Measurements from ENCODE around the gene PRKCD.
A peak's percentile ranks its signal among the peaks of the same experiment; 100 is the strongest.

PRKCD gene

DNA sequence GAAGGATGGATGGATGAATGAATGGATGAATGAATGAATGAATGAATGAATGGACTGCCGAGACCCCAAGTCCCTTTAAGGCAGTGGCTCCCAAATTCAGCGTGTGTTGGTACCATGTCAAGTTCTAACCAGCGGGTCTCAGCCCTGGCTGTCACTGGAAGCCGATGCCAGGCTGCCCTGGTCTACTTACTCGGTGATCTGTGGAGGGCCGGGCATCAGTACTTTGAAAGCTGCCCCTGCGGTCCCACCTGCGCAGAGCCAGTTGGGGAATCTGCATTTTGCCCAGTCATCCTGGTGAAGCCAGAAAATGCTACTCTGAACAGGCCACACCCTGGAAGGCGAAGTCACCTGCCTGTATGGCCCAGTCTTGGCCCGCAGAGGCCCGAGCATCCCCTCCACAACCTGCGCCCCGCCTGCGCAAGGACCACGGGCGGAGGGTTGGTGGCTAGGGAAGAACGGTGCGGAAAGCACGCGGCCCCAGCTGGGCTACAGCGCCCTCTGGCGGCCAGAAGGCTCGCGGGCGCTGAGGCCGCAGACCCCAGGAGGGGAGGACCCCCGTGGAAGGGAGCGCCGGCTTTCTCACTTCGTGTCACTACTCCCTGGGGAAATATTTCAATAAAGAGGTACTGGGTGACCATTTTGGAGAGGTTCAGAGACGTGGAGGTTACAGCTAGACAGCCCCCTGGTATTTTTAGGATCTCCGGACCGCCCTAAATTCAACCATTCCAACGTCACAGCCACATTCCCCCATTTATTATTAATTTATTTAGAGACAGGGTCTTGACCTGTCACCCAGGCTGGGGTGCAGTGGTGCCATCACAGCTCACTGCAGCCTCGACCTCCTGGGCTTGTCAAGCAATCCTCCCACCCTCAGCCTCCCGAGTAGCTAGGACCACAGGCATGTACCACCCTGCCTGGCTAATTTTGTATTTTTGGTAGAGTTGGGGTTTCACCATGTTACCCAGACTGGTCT lies 34.9 kb downstream of the PRKCD start:
- no peak overlapping the region for H3K23ac ChIP-seq (ENCODE audit: low read depth, low read length, poor library complexity)
- H3K18ac ChIP-seq (ENCODE audit: low read length): no peak overlapping the region
- no CpG with 5 or more reads among the region's 36 CpGs for WGBS, 2 donors (ENCODE audit: extremely low coverage in 2 of 2, insufficient read length in 2 of 2, insufficient replicate concordance in 1 of 2)
- peaks cover 6 to 14% of the 10 kb centered on the region in 2 donors for H3K4me1 ChIP-seq (ENCODE audit: control insufficient read depth in 2 of 2, insufficient read depth in 1 of 2, low read depth in 1 of 2, low read length in 2 of 2)
- H2AK5ac ChIP-seq (ENCODE audit: low read depth, low read length): no peak overlapping the region
- no peak overlapping the region for H2BK120ac ChIP-seq (ENCODE audit: low read depth, low read length)
- no peak overlapping the region for H2BK5ac ChIP-seq (ENCODE audit: low read length)
- H3K4ac ChIP-seq (ENCODE audit: low read length): no peak overlapping the region
- H3K4me3 ChIP-seq (ENCODE audit: low read length in 2 of 2): peak overlapping the region in 1 of 2 donors; percentile 16
- peak; percentile 70 for DNase-seq (ENCODE audit: low spot score)
- H3K9me3 ChIP-seq (replicated peaks in 1 of 2; ENCODE audit: control insufficient read depth in 2 of 2, insufficient read depth in 1 of 2, low read depth in 1 of 2, low read length in 2 of 2): peaks cover 3 to 4% of the 10 kb centered on the region in 2 donors
- H3K27me3 ChIP-seq (ENCODE audit: control insufficient read depth in 3 of 3, insufficient read depth in 3 of 3, low read depth in 1 of 3, low read length in 3 of 3): peaks cover 0 to 19% (median 0%) of the 10 kb centered on the region in 3 experiments
- peak overlapping the region; percentile 32 for H3K9ac ChIP-seq (ENCODE audit: low read depth, low read length, poor library complexity)
- no peaks in the 10 kb centered on the region for H3K36me3 ChIP-seq (replicated peaks in 1 of 2; ENCODE audit: control insufficient read depth in 2 of 2, insufficient read depth in 2 of 2, low read length in 2 of 2)
- peak overlapping the region; percentile 77 for H2AFZ ChIP-seq (ENCODE audit: low read length)
- no peak overlapping the region for H3K14ac ChIP-seq (ENCODE audit: low read length)
- H3K79me1 ChIP-seq (ENCODE audit: low read depth, low read length): no peaks in the 10 kb centered on the region
- H4K91ac ChIP-seq (ENCODE audit: low read depth, low read length, poor library complexity): no peak overlapping the region
- H3K27ac ChIP-seq (replicated peaks; ENCODE audit: low read length): no peak overlapping the region
- H4K8ac ChIP-seq (ENCODE audit: low read depth, low read length): no peak overlapping the region
- no peak overlapping the region for H3K4me2 ChIP-seq (ENCODE audit: insufficient read depth, low read length, poor library complexity, severe bottlenecking)
- H2BK15ac ChIP-seq (ENCODE audit: low read length): no peak overlapping the region
- H2BK12ac ChIP-seq (ENCODE audit: low read length): no peak overlapping the region

DNA sequence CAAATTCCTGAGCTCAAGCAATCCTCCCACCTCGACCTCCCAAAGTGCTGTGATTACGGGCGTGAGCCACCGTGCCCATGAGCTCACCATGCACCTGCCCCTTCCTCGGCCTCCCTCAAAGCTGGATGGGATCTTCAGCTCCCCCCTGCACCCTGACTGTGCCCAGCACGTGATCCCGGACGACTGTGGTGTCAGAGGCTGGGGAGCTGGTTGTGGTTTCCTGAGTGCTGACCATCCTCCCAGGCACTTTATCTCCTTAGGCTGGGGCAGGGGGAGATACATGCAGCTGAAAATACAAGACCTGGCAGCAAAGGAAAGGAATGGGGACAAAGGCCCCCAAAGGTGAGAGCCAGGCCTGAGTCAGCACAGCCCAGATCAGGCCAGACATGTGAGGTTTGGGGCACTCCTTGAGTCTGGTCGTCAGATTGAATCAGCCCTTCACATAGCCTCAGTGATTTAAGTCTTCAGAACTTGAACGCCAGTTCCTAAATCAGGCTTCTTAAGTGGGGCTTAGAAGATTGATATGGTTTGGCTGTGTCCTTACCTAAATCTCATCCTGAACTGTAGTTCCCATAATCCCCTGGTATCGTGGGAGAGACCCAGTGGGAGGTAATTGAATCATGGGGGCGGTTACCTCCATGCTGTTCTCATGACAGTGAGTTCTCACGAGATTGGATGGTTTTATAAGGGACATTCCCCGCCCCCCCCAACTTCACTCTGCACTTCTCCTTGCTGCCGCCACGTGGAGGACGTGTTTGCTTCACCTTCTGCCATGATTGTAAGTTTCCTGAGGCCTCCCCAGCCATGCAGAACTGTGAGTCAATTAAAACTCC lies 35.8 kb downstream of the PRKCD start:
- Histone ChIP-seq H3K4me3 (ENCODE audit: low read length in 2 of 2) (peak overlapping the region in 1 of 2 donors; percentile 56), H3K18ac (ENCODE audit: low read length) (peak overlapping the region; percentile 15), H3K79me1 (ENCODE audit: low read depth, low read length) (no peaks in the 10 kb centered on the region), H3K9ac (ENCODE audit: low read depth, low read length, poor library complexity) (peak overlapping the region; percentile 32), H3K14ac (ENCODE audit: low read length) (no peak overlapping the region), H2AK5ac (ENCODE audit: low read depth, low read length) (no peak overlapping the region), H3K23ac (ENCODE audit: low read depth, low read length, poor library complexity) (no peak overlapping the region), H2BK12ac (ENCODE audit: low read length) (no peak overlapping the region), H3K4me1 (ENCODE audit: control insufficient read depth in 2 of 2, insufficient read depth in 1 of 2, low read depth in 1 of 2, low read length in 2 of 2) (peaks cover 6 to 14% of the 10 kb centered on the region in 2 donors), H2BK5ac (ENCODE audit: low read length) (no peak overlapping the region), H3K36me3 (replicated peaks in 1 of 2; ENCODE audit: control insufficient read depth in 2 of 2, insufficient read depth in 2 of 2, low read length in 2 of 2) (no peaks in the 10 kb centered on the region), H3K9me3 (replicated peaks in 1 of 2; ENCODE audit: control insufficient read depth in 2 of 2, insufficient read depth in 1 of 2, low read depth in 1 of 2, low read length in 2 of 2) (peaks cover 3 to 7% of the 10 kb centered on the region in 2 donors), H2BK15ac (ENCODE audit: low read length) (no peak overlapping the region), H3K27ac (replicated peaks; ENCODE audit: low read length) (no peak overlapping the region), H4K91ac (ENCODE audit: low read depth, low read length, poor library complexity) (no peak overlapping the region), H2BK120ac (ENCODE audit: low read depth, low read length) (no peak overlapping the region), H2AFZ (ENCODE audit: low read length) (peak overlapping the region; percentile 18), H4K8ac (ENCODE audit: low read depth, low read length) (no peak overlapping the region), H3K27me3 (ENCODE audit: control insufficient read depth in 3 of 3, insufficient read depth in 3 of 3, low read depth in 1 of 3, low read length in 3 of 3) (peaks cover 0 to 19% (median 0%) of the 10 kb centered on the region in 3 experiments), H3K4me2 (ENCODE audit: insufficient read depth, low read length, poor library complexity, severe bottlenecking) (no peak overlapping the region), H3K4ac (ENCODE audit: low read length) (no peak overlapping the region)
- DNase-seq (ENCODE audit: low spot score): no peak
- no CpG with 5 or more reads among the region's 17 CpGs for WGBS, 2 donors (ENCODE audit: extremely low coverage in 2 of 2, insufficient read length in 2 of 2, insufficient replicate concordance in 1 of 2)

DNA sequence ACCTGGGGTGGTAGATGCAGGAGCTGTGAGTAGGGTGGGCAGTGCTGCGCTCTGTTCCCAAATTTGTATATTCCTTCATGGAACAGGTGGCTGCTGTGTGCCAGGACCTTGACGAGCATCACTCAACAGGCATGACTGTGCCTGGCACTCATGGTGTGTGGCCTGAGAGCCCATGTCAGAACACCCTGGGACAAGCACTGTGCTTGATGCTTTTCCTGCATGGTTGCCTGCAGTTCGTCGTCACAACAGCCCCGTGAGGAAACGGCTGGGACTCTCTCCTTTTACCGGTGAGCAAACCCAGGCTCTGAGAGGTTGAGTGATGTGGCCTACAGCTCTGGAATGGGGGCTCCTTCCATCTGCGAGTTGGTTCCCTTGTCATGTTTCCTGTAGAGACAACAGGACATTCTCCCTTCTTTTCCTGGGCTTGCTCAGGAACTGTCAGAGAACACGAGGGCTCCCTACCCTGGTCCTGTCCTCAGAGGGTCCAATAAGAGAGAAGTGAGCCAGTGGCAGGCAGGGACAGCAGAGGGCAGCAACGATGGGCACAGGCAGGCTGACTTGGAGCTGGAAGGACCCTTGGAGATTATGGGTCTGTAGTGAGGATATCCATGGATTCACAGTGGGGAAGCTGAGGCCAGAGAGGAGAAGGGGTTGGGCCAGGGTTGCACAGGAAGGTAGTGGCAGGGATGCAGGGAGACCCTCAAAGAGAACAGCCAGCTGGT lies 37.4 kb downstream of the PRKCD start:
- no peak overlapping the region for H3K4me2 ChIP-seq (ENCODE audit: insufficient read depth, low read length, poor library complexity, severe bottlenecking)
- no peaks in the 10 kb centered on the region for H3K36me3 ChIP-seq (replicated peaks in 1 of 2; ENCODE audit: control insufficient read depth in 2 of 2, insufficient read depth in 2 of 2, low read length in 2 of 2)
- no peak overlapping the region for H3K4me3 ChIP-seq (ENCODE audit: low read length in 2 of 2)
- H2AFZ ChIP-seq (ENCODE audit: low read length): no peak overlapping the region
- no peaks in the 10 kb centered on the region for H3K79me1 ChIP-seq (ENCODE audit: low read depth, low read length)
- peak overlapping the region; percentile 27 for H3K18ac ChIP-seq (ENCODE audit: low read length)
- H4K8ac ChIP-seq (ENCODE audit: low read depth, low read length): no peak overlapping the region
- H2BK5ac ChIP-seq (ENCODE audit: low read length): no peak overlapping the region
- H2BK12ac ChIP-seq (ENCODE audit: low read length): no peak overlapping the region
- peak overlapping the region; percentile 63 for H2AK5ac ChIP-seq (ENCODE audit: low read depth, low read length)
- no peak overlapping the region for H3K9ac ChIP-seq (ENCODE audit: low read depth, low read length, poor library complexity)
- H3K9me3 ChIP-seq (replicated peaks in 1 of 2; ENCODE audit: control insufficient read depth in 2 of 2, insufficient read depth in 1 of 2, low read depth in 1 of 2, low read length in 2 of 2): peaks cover 3 to 9% of the 10 kb centered on the region in 2 donors
- no peak overlapping the region for H3K23ac ChIP-seq (ENCODE audit: low read depth, low read length, poor library complexity)
- no peak overlapping the region for H3K27ac ChIP-seq (replicated peaks; ENCODE audit: low read length)
- peaks cover 5 to 12% of the 10 kb centered on the region in 2 donors for H3K4me1 ChIP-seq (ENCODE audit: control insufficient read depth in 2 of 2, insufficient read depth in 1 of 2, low read depth in 1 of 2, low read length in 2 of 2)
- no CpG with 5 or more reads among the region's 10 CpGs for WGBS, 2 donors (ENCODE audit: extremely low coverage in 2 of 2, insufficient read length in 2 of 2, insufficient replicate concordance in 1 of 2)
- H3K27me3 ChIP-seq (ENCODE audit: control insufficient read depth in 3 of 3, insufficient read depth in 3 of 3, low read depth in 1 of 3, low read length in 3 of 3): peaks cover 0 to 19% (median 0%) of the 10 kb centered on the region in 3 experiments
- no peak for DNase-seq (ENCODE audit: low spot score)
- H3K14ac ChIP-seq (ENCODE audit: low read length): no peak overlapping the region
- H3K4ac ChIP-seq (ENCODE audit: low read length): peak overlapping the region; percentile 68
- H2BK15ac ChIP-seq (ENCODE audit: low read length): peak overlapping the region; percentile 24
- H4K91ac ChIP-seq (ENCODE audit: low read depth, low read length, poor library complexity): no peak overlapping the region
- H2BK120ac ChIP-seq (ENCODE audit: low read depth, low read length): no peak overlapping the region
